Fibroblast of skin of left quadriceps (primary cell): ENCODE data around the gene RHBDF1.

ENCODE experiments used
- DNase-seq, 2 experiments: peaks; one replicate each; pipeline ENCODE4 v3.0.0-alpha.2; 2013; ENCODE audit warnings: low read depth in 2 of 2

RHBDF1 gene

DNA sequence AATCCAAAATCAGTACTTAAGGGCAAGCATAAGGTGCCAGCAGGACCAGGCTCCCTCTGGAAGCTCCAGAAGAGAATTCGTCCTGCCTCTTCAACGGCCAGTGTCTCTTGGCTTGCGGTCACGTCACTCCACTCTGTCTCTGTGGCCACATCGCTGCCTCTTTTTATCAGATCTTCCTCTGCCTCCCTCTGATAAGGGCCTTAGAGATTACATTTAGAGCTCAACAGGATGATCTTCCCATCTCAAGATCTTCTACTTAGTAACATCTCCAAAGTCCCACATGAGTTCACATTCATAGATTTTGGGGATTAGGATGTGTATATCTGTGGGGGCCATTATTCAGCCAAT is 22.5 kb upstream of the RHBDF1 start:
- DNase-seq: no peak

DNA sequence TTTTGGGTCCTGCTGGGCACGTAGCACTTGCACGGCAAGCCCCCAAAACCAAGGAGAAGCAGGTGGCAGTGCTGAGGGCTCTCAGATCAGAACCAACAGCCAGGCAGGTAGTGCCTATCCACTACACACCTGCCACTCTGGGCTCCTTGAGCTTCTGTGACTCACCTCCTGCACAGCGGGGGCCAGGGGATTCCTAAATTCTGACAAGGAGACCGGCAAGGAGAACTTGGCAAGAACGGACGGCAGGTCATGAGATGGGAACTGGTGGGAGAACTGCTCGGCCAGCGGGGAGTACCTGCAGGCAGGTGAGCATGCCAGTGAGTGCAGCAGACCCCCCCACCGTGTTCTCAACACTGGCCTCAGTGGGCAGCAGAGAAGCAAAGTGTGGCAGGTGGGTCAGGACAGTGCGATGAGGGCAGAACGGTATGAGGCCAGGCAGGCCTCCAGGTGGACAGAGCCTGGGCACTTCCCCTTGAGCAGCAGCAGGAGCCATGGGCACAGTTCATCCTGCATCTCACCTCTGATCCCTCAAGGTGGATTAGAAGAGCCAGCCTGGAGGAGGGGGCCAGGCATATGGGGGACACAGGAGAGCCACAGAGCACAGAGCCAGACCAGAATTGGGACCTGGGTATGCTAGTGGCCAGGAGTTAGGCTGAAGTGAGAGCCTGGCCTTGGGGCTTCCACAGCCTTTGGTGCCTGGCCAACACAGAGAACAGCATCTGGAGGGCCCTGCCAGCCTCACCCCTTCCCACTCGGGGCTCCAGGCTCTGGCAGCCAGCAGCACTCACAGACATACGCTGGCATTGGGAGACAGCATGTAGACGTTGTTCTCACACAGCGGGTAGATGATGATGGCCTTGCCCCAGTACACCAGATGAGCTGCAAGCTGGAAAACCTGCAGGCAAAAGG is 20.3 kb upstream of the RHBDF1 start:
- DNase-seq: no peak

DNA sequence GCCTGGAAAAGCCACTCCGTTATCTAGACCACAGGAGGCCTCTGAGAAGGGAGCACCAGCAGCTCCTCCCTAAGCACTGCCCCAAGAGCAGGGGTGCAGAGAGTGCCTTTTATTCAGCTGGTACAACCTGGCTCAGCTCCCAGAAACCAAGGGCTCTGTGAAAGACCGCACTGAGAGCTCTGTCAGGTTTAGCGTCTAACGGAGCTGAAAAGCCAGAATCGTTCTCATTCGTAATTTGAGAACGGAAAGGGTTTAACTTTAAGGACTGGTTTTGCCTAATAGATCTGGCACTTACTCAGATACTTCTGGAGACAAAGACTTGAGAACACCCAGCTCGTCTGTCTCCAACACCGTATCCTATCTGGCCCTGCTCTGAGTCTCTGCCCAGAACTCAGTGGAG is 19.1 kb upstream of the RHBDF1 start:
- DNase-seq: no peak

DNA sequence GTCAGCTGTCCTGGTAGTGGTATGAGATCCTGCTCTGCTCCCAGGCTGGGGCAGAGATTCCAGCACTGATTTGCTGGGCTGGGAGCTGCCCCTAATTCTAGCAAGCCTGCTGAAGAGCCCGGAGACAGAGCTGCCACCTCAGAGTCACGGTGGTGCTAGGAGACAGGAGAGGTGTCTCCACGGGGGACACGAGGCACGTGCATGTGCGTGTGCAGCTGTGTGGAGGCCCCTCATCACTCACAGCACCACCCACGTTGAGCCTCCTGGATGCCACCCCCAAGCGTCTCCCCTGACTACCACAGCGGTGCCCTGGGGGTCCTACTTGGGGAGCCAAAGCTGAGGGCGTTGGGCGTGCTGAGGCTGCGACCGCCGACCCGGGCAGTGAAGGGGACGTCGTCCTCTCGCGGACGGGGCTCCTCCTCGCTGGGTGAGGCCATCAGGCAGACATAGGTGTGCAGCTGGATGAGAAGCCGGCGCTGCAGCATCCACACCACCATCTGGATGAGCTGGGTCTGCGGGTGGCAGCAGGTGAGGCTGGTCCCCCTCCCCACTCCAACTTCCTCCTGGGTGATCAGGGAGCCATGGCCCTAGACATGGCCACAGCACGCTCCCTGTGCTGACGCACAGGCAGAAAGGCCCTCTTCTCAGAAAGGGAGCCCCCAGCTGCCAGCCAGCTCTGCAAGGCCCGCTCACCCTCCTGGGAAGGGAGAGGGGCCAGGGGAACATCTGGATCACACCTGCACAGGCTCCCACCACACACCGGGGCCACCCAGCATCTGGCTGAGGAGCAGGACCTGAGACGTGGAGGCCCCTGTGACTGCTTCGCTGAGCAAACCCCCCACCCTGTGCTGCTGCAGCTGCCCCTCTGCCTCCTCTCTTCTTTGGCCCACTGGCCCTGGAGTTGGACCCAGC is 17.2 kb upstream of the RHBDF1 start:
- DNase-seq: no peak

DNA sequence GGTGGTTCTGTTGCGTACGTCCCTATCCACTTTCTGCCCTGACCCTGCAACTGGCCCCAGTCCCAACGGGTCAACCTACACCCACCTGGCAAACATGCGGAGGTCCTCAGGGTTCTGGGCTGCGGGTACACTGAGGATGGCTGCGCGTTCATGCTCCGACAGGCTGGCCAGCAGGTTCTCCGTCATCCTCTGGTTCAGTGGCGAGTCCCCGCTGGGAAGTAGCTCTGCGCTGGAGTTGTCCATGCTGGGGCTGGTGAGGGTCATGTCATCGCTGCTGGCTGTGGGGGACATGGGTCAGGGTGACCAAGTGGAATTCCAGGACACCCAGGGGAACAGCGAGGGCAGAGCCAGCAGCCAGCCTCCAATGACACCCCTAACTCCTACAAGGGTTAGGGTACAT is 16.2 kb upstream of the RHBDF1 start:
- DNase-seq: no peak

DNA sequence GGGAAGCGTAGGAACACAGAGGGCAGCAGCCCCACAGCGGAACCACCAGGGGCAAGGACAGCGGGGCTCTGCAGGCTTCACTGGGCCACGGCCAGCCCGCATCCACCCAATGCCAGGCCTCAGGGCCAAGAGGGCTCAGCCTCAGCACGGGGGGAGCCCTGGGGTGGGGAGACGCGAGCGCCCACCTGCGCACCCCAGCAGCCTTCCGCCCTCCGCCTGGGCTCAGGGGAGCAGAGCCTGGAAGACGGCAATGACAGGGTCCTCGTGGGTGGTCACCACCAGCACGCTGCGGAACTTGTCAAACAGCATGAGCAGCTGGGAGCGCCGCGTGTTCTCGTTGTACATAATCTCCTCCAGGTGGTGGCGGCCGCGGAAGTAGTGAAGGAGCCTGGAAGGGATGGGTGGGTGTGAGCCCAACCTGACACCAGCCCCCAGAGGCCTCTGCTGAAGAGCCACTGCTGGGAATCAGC is 14.1 kb upstream of the RHBDF1 start:
- DNase-seq: no peak

DNA sequence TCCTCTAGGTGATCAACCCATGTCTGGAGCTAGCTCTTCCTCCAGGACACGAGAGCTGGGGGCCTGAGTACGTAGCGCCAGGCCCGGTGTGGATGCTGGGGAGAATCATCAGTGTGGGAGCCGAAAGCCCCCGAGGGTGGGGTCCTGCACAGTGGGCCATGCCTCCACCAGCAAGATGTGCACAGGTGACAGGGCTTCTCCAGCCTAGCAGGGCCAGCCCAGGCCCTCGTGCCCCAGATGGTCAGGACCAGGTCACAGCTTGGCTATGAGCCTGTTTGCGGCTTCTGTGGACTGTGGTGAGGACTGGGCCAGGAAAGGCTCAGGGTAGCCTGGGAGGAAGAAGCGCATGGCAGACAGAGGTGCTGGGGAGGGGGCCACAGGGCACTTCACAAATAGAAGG is 13.4 kb upstream of the RHBDF1 start:
- no peak for DNase-seq

DNA sequence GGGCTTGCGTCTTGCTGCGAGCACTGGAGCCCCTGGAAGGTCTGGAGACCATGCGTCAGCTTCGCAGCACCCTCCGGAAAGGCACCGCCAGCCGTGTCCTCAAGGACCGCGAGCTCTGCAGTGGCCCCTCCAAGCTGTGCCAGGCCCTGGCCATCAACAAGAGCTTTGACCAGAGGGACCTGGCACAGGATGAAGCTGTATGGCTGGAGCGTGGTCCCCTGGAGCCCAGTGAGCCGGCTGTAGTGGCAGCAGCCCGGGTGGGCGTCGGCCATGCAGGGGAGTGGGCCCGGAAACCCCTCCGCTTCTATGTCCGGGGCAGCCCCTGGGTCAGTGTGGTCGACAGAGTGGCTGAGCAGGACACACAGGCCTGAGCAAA is 13.0 kb upstream of the RHBDF1 start:
- no peak for DNase-seq

DNA sequence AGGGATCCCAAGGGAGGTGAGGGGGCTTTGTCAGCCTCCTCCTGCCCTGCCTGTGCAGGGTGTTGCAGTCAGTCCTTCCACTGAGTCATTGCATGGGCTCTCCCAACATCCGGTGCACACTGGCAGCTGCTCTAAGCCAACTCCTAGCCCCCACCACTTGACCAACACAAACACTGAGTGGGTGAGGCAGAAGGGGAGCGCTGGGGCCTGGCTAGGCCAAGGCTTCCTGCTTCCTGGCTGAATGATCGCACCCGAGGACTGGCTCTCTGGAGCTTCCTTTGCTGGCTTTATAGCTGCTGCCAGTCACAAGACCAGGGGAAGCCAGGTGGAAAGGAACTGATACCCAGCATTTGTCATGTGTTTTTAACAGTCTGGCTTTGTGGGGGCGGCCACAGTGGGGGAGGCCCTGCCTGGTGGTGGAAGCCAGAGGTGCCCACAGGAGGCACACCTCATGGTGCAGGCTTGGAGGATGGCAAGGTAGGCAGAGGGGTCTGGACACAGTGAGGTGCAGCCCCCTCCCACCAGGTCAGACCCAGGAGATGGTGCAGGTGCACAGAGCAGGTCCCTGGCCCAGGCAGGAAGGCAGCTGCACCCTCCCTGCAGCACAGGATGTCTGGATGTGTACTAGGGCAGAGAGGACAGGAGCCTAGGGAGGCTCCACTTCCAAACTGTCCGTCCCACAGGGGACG is 12.4 kb upstream of the RHBDF1 start:
- no peak for DNase-seq

DNA sequence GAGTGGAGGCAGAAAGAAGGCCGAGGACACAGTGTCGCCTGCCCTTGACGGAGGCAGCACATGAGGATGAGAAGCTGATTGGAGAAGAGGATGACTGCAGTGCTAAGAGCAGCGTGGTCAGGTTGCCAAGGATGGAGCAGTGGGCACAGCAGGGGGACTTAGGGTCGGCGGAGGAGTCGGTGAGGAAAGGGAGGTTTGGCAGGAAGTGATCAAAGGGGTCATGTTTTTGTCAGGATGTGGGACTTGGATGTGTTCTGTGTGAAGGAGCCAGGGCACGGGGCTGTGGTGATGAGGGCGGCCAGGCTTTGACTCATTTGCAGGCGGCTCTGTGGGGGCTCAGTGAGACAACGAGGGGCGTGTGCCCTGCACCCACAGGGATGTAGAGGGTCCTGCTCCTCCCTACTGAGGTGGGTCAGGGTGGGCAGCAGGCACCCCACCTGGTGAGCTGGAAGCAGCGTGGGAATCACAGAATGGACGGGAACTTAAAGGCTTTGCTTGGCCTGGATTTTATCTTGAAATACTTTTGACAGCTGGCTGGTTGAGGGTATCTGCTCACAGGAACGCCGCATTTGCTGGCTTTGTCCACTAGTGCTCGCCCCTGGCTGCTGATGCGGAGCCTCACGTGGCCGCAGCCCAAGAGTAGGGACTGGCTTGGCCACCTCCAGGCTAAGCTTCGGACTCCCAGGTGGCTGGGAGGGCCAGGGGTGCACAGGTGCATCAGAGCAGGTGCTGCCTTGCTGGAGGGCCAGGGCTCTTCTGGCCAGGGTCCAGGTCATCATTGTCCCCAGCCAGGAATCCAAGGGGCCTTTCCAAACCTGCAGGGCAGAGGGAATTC is 11.6 kb upstream of the RHBDF1 start:
- DNase-seq: no peak

DNA sequence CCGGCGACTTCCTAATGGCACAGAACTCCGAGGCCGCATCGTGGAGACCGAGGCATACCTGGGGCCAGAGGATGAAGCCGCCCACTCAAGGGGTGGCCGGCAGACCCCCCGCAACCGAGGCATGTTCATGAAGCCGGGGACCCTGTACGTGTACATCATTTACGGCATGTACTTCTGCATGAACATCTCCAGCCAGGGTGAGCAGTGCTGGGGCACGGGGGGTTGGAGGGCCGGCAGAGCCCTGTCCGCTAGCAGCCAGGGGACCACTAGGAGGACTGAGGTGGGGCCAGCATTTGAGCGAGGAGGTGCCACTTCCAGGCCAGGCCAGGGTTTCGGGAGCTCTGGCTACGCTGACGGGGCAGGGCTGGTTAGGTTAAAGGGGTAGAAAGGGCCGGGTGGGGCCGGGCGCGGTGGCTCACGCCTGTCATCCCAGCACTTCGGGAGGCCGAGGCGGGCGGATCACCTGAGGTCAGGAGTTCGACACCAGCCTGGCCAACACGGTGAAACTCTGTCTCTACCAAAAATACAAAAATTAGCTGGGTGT is 10.7 kb upstream of the RHBDF1 start:
- DNase-seq: no peak

DNA sequence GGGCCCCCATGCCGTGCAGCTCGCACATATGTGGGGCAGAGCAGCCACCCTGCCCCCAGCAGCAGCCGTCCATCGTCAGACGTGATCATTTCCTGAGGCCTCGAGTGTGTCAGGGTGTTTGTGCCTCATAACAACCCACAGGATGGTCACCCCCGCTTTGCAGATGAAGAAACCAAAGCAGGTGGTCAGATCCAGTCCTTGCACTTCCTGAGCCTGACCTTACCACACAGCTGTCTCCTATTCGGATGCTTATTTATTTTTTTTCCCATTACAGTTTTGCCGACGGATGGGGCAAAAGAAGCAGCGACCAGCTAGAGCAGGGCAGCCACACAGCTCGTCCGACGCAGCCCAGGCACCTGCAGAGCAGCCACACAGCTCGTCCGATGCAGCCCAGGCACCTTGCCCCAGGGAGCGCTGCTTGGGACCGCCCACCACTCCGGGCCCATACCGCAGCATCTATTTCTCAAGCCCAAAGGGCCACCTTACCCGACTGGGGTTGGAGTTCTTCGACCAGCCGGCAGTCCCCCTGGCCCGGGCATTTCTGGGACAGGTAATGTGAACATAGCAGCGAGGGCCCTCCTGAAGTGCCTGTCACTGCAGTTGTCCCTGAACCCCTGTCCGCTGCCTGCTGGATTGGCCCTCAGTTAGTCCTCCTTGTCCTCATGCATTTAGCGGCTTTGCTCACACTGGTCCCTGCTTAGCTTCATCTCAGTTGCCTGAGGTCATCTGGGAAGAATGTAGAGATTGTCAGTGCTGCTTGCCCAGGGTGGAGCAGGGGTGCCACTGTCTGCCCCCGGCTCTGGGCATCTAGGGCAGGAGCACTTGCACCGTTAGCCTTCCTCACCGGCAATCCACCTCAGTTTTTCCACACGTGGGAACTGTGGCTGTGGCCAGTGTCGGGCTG is 7.0 kb upstream of the RHBDF1 start:
- DNase-seq: no peak

DNA sequence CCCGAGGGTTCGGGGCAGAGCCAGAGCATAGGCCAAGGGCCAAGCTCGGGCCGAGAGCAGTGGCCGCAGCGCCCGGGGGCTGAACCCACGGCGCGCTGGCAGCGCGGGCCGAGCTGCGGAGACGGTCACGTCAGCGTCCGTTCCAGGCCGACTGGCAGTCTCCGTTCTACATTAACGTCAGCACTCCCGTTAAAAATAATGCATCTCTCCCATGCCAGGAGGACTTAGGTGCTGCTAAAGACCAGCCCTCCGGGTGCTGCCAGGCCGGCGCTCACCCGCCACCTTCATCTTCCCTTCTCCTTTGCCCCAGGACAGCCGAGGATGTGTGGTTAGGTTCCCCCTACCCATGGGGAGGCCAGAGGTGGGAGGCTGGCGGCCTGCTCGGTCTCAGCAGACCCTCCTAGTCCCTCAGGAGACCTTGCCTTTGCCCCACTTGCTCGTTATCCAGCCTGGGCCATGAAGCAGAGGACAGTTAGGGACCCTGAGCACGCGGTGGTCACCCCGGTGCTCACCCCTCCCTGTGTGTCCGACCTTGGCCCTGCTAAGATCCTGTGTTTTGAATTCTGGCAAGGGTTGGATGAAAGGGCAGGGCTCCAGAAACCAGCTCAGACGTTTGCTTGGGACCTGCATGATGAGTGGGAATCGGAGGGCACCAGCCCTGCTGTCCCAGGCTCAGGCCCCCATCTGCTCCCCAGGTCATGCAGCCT is 6.2 kb upstream of the RHBDF1 start:
- no peak for DNase-seq

DNA sequence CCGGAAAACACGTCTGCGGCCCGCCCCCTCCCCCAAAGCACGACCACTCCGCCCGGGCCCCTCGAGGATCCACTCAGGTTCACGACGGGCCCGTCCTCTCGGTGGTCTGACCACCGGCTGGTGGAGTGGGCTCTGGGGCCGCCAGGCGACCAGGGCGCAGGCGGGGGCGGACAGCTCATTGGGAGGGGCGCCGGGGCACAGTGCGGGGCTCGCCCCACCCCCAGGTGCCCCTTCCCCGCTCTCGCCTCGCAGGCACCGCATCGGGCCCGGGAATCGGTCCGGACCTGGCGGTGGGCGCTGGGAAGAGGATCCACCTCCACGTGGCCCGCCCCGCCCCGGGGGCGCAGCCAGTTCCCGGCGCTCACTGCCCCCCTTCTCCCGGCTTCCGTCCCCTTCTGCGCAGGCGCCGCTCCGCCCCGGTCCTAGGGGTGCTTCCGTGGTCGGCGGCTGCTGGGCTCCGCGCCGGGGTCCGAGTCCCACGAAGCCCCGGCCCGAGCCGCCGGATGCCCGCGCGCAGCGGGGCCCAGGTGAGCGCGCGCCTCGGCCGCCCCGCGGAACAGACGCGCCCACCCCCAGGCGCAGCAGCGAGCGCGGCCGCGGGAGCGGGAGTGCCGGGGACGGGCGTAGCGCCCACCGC is 5.5 kb upstream of the RHBDF1 start, which contains the start of gene MPG:
Gene MPG, plus strand, starts transcription at position 419 of the 637 bp plus-strand sequence. Its CDS starts 85 bp downstream, at position 504.
- peak; percentile 57 to 62 for DNase-seq

DNA sequence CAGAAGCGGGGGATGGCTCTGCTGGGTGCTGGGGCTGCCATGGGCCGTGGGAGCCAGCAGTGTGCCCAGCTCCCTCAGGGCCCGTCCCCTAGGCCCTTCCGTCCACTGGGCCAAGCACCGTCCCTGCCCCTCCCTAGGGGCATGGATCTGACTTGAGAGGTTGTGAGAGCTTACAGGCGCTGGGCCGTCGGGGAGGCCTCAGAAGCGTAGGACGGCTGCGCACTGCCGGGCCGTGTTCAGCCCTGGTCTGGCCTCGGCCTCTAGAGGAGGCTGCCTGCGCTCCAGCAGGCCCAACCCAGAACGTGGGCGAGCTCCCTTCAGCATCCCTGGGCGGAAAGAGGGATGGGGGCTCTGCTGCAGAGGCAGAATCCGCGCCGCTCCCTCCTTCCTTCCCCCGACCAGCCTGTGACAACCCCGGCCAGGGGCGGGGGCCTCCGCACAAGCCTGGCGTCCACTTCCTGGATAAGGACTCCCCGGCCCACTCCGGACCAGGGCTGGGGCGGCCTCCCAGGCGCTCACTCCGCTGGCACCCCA is 4.9 kb upstream of the RHBDF1 start:
- DNase-seq: no peak

DNA sequence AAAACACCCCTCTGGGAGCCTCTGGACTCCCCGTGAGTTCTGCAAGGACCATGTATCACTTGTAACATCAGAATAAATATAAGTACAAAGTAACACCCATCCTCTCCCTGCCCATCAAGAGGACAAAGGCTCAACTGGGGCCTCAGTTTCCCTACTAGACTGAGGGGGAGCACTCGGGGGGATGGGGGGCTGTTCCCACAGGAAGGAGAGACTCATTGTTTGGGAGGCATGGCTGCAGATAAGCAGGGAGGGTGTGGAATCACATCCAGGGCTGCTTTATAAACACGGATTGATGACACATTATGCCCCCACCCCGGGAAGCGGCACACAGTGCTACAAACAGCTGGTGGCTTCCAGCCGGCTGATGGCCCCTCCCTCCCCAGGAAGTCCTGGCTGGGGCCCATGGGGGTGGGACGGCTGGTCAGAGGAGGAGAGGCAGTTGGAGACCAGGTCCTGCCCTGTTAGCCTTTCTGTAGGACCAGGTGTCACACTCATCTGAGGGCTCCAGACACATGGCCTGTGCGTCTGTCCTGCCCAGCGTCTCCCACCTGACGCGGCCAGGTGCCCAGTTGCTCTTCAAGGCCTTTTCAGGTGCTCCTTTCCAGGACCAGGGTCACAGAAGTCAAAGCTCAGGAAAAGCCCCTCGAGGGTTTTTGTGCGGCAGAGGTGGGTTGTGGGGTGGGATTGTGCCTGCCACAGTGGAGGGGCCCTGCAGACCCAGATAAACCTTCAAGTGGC is 4.3 kb upstream of the RHBDF1 start:
- DNase-seq: peak in 1 of 2 experiments; percentile 39
